A549 (cell line): ENCODE data around the gene SLC16A14.

Source experiments
- CTCF ChIP-seq: fragments of >200 bp; sonication (Bioruptor Twin); formaldehyde crosslinking; IDR thresholded peaks from 3 replicates; pipeline ENCODE4 v1.5.1; 2016
- EP300 ChIP-seq, 2 experiments: fragments of >200 bp; sonication (Bioruptor Twin); formaldehyde crosslinking; IDR thresholded peaks; 2 replicates in 1 of 2; 3 replicates in 1 of 2; pipeline ENCODE4 v1.6.1; 2016 to 2017
- ESRRA ChIP-seq: fragments of 150-350 bp; IDR thresholded peaks from 2 replicates; pipeline ENCODE4 v1.6.1; 2014; ENCODE audit warnings: mild to moderate bottlenecking, low read length, borderline replicate concordance
- FOSL2 ChIP-seq, 2 experiments: fragments of 450-650 bp in 1 of 2; fragments of >200 bp in 1 of 2; sonication (Bioruptor Twin) in 1 of 2; formaldehyde crosslinking; IDR thresholded peaks; 2 replicates each; pipeline versions ENCODE4 v1.5.0 to v1.6.1; 2016 to 2020; ENCODE audit warnings: mild to moderate bottlenecking in 1 of 2, moderate library complexity in 1 of 2
- MYC ChIP-seq: IDR thresholded peaks from 2 replicates; pipeline ENCODE4 v1.6.1; 2012; ENCODE audit warnings: mild to moderate bottlenecking, inconsistent platforms, low read length, improper control_type of control experiment, borderline replicate concordance
- PBX3 ChIP-seq: IDR thresholded peaks from 2 replicates; pipeline ENCODE4 v1.6.1; 2012
- POLR2A ChIP-seq: IDR thresholded peaks from 2 replicates; pipeline ENCODE4 v1.6.1; 2012; ENCODE audit warnings: mild to moderate bottlenecking, low read length
- RAD21 ChIP-seq, 2 experiments: fragments of >200 bp in 1 of 2; sonication (Bioruptor Twin) in 1 of 2; formaldehyde crosslinking in 1 of 2; IDR thresholded peaks in 1 of 2; conservative IDR thresholded peaks in 1 of 2; 2 replicates in 1 of 2; 3 replicates in 1 of 2; pipeline ENCODE4 v1.6.1; 2012 to 2018; ENCODE audit warnings: inconsistent platforms in 1 of 2
- RCOR1 ChIP-seq: fragments of 150-350 bp; IDR thresholded peaks from 2 replicates; pipeline ENCODE4 v1.6.1; 2014; ENCODE audit warnings: antibody characterized with exemption, low read length, low read depth
- USF2 ChIP-seq: fragments of 450-650 bp; IDR thresholded peaks from 2 replicates; pipeline ENCODE4 v1.6.1; 2014; ENCODE audit warnings: antibody characterized with exemption
- ZFP36 ChIP-seq: fragments of 450-650 bp; IDR thresholded peaks from 2 replicates; pipeline ENCODE4 v1.6.1; 2014; ENCODE audit warnings: borderline replicate concordance; ENCODE audit not compliant: partially characterized antibody

GRCh38 chr2:230042195-230042594 lies 26.5 kb downstream of the SLC16A14 start:
- no peak for TF ChIP-seq CTCF
- TF ChIP-seq MYC, result no peak
- no peak for TF ChIP-seq FOSL2 (IDR thresholded peaks at IDR 0.05)
- no peak for TF ChIP-seq FOSL2 (CRISPR knock-in tag; IDR thresholded peaks at IDR 0.05)
- TF ChIP-seq EP300 (IDR thresholded peaks at IDR 0.05), result no peak
- no peak for TF ChIP-seq RAD21 (conservative IDR thresholded peaks at IDR 0.05 in 1 of 2, IDR thresholded peaks at IDR 0.05 in 1 of 2)
- no peak for TF ChIP-seq ESRRA
- no peak for TF ChIP-seq ZFP36
- no peak for TF ChIP-seq PBX3
- TF ChIP-seq POLR2A, result no peak
- TF ChIP-seq USF2, result no peak
- TF ChIP-seq RCOR1, result no peak
